ENCODE results near the gene CADPS2. TPM values are rescaled to one million over a fixed set of nuclear protein-coding genes. Genes with fewer than 3 reads are reported as not detected.

CADPS2 gene
- total RNA-seq, 6 donors from 2014 or later = 33.3 to 74.7 (median 45.7) TPM

DNA sequence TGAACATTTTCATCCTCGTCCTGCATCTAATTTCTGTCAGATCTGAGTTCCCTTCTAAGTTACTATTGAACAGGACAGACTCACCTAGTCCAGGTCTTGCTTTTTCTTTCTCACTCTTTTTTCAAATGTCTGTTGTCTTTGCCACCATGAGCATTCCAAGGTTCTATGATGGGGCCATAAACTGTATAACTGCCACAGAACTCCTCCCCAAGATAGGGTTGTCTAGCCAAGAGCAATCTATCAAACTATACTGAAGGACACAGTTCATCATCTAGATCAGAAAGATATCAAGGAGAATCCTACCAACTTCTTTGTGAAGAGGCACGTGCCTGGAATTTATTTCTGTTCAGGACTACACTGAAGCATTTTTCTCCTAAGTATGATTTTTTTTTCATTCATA is 531.6 kb downstream of the CADPS2 start:
- 85 to 88% methylated on average over 2 of the region's 2 CpGs for WGBS, 2 donors
- DNase-seq (no peak), ATAC-seq (ENCODE audit: low FRiP score in 2 of 2) (no peak)
- no peaks in the 10 kb centered on the region for H3K4me1 ChIP-seq
- TF ChIP-seq EP300 (IDR thresholded peaks at IDR 0.05) (no peak), POLR2A (IDR thresholded peaks at IDR 0.05) (no peak), POLR2AphosphoS5 (IDR thresholded peaks at IDR 0.05) (no peak)
- TF ChIP-seq, protein P1, sequence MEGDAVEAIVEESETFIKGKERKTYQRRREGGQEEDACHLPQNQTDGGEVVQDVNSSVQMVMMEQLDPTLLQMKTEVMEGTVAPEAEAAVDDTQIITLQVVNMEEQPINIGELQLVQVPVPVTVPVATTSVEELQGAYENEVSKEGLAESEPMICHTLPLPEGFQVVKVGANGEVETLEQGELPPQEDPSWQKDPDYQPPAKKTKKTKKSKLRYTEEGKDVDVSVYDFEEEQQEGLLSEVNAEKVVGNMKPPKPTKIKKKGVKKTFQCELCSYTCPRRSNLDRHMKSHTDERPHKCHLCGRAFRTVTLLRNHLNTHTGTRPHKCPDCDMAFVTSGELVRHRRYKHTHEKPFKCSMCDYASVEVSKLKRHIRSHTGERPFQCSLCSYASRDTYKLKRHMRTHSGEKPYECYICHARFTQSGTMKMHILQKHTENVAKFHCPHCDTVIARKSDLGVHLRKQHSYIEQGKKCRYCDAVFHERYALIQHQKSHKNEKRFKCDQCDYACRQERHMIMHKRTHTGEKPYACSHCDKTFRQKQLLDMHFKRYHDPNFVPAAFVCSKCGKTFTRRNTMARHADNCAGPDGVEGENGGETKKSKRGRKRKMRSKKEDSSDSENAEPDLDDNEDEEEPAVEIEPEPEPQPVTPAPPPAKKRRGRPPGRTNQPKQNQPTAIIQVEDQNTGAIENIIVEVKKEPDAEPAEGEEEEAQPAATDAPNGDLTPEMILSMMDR (IDR thresholded peaks at IDR 0.05) = no peak
- H3K4me3 ChIP-seq = no peak overlapping the region
- H3K36me3 ChIP-seq = peaks cover 0 to 2% (median 0%) of the 10 kb centered on the region in 4 donors
- no peaks in the 10 kb centered on the region for H3K27me3 ChIP-seq
- H3K27ac ChIP-seq = no peak overlapping the region
- H3K9me3 ChIP-seq = no peaks in the 10 kb centered on the region

DNA sequence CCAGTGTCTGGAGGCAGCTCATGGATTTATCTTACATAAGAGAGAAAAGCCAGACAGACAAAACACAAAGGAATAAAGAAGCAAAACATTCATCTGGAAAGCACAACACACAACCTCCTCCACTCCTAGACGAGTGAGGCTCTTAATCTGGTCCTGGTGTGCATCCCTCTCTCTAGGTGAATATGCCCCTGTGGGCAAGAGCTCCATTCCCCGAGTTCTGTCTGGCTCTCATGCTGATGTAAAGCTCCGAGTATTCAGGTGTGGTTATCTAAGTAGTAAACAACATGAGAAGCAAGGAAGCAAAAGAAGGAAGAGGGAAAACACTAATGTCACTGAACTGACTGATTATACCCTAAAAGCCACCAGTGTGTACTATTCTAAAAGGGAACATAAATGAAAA is 533.8 kb downstream of the CADPS2 start:
- ATAC-seq (ENCODE audit: low FRiP score in 2 of 2) (no peak), DNase-seq (no peak)
- H3K4me3 ChIP-seq = no peak overlapping the region
- H3K36me3 ChIP-seq = no peaks in the 10 kb centered on the region
- no peak overlapping the region for H3K27ac ChIP-seq
- no peak for TF ChIP-seq EP300 (IDR thresholded peaks at IDR 0.05)
- TF ChIP-seq POLR2AphosphoS5 (IDR thresholded peaks at IDR 0.05) = no peak
- TF ChIP-seq, protein P1 (IDR thresholded peaks at IDR 0.05) = no peak
- no peak for TF ChIP-seq POLR2A (IDR thresholded peaks at IDR 0.05)
- no peaks in the 10 kb centered on the region for H3K27me3 ChIP-seq
- WGBS, 2 donors = 57 to 68% methylated on average over 3 of the region's 3 CpGs
- no peaks in the 10 kb centered on the region for H3K9me3 ChIP-seq
- H3K4me1 ChIP-seq = no peaks in the 10 kb centered on the region

DNA sequence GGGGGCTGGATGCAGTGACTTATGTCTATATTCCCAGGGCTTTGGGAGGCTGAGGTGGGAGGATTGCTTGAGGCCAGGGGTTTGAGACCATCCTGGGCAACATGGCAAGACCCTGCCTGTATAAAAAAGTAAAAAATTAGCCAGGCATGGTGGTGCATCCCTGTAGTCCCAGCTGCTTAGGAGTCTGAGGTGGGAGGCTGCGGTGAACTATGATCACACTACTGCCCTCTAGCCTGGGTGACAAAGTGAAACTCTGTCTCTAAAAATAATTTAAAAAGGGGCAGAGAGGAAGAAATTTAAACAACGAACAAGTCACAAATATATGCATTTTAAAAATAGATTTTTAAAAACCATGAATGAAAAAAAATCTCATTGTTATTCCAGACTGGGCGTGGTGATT is 535.6 kb downstream of the CADPS2 start:
- 82 to 84% methylated on average over 3 of the region's 3 CpGs for WGBS, 2 donors
- peaks cover 0 to 7% (median 0%) of the 10 kb centered on the region in 4 donors for H3K36me3 ChIP-seq
- DNase-seq (no peak), ATAC-seq (ENCODE audit: low FRiP score in 2 of 2) (no peak)
- no peak overlapping the region for H3K4me3 ChIP-seq
- no peaks in the 10 kb centered on the region for H3K4me1 ChIP-seq
- no peak overlapping the region for H3K27ac ChIP-seq
- TF ChIP-seq POLR2AphosphoS5 (IDR thresholded peaks at IDR 0.05) (no peak), POLR2A (IDR thresholded peaks at IDR 0.05) (no peak), EP300 (IDR thresholded peaks at IDR 0.05) (no peak)
- TF ChIP-seq, protein P1 (IDR thresholded peaks at IDR 0.05) = no peak
- H3K9me3 ChIP-seq = no peaks in the 10 kb centered on the region
- no peaks in the 10 kb centered on the region for H3K27me3 ChIP-seq

DNA sequence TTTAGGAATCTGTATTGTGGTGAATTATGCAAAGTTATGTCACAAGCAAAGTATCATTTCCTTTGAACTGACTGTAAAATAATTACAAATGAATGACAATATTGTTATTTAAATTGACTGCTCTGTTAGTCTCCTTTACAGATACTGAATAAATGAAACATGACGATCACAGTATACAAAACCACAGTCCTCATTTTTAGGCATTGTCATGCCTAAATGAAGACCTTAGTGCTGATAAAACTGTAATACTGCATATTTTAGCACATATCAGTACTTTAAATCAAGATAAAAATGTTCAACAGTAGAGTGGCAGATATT is 542.0 kb downstream of the CADPS2 start:
- ATAC-seq (ENCODE audit: low FRiP score in 2 of 2) (no peak), DNase-seq (no peak)
- H3K27me3 ChIP-seq = no peaks in the 10 kb centered on the region
- no peaks in the 10 kb centered on the region for H3K9me3 ChIP-seq
- H3K4me3 ChIP-seq = no peak overlapping the region
- no peak overlapping the region for H3K27ac ChIP-seq
- H3K36me3 ChIP-seq = peaks cover 0 to 15% (median 0%) of the 10 kb centered on the region in 4 donors
- TF ChIP-seq, protein P1 (IDR thresholded peaks at IDR 0.05) = no peak
- 75 to 84% methylated on average over 1 of the region's 1 CpG for WGBS, 2 donors
- no peaks in the 10 kb centered on the region for H3K4me1 ChIP-seq

DNA sequence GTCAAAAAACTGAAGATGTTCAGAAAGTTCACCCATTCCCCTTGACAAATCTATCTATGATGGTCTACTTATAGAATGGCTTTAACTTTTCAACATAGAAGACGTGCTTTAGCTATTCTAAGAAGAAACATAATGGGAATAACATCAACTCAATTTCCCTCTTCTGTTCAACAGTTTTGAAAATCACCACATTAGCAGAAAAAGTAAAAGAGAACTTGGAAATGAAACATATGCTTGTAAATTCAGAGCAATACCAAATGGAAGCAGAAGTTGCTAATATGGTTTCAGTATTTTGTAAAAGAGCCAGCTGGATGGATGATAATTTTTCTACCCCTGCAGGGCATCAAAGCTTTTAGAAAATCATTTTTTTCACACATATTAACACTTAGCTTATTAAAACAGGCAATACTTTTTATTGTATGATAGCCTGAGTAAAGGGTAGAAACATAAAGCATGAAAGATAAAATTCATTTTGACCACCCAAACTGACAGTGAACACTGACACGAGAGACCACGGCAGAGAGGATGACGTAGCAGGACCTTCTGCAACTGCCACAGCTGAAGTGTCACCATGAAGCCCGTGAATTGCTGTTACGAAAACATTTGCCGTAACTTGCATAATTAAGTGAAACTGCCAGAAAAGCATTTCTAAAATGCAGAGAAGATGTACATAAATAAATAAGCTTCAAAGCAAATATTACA is 542.5 kb downstream of the CADPS2 start:
- TF ChIP-seq EP300 (IDR thresholded peaks at IDR 0.05) (no peak), POLR2AphosphoS5 (IDR thresholded peaks at IDR 0.05) (no peak), POLR2A (IDR thresholded peaks at IDR 0.05) (no peak)
- TF ChIP-seq, protein P1 (IDR thresholded peaks at IDR 0.05) = no peak
- no peaks in the 10 kb centered on the region for H3K27me3 ChIP-seq
- no peaks in the 10 kb centered on the region for H3K9me3 ChIP-seq
- 77 to 87% methylated on average over 7 of the region's 7 CpGs for WGBS, 2 donors
- ATAC-seq (ENCODE audit: low FRiP score in 2 of 2) (no peak), DNase-seq (no peak)
- no peak overlapping the region for H3K4me3 ChIP-seq
- no peak overlapping the region for H3K27ac ChIP-seq
- no peaks in the 10 kb centered on the region for H3K4me1 ChIP-seq
- H3K36me3 ChIP-seq = peaks cover 0 to 15% (median 0%) of the 10 kb centered on the region in 4 donors
